ENCODE data around the gene ZNF385B.
"Not testable (repeated sequence)": the region's sequence is repeated elsewhere in the genome, so short reads cannot be mapped to it uniquely, and the experiment has no call there.

DNA sequence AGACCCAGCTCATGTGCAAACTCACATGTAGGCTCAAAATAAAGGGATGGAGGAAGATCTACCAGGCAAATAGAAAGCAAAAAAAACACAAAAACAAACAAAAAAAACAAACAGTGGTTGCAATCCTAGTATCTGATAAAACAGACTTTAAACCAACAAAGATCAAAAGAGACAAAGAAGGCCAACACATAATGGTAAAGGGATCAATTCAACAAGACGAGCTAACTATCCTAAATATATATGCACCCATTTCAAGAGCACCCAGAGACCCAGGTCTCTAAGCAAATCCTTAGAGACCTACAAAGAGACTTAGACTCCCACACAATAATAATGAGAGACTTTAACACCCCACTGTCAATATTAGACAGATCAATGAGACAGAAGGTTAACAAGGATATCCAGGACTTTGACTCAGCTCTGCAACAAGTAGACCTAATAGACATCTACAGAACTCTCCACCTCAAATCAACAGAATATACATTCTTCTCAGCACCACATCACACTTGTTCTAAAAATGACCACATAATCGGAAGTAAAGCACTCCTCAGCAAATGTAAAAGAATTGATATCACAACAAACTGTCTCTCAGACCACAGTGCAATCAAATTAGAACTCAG, 229.5 kb downstream of the ZNF385B start:
- TF ChIP-seq CTCF (IDR thresholded peaks at IDR 0.05; ENCODE audit: low read length); EZH2 (IDR thresholded peaks at IDR 0.05; ENCODE audit: borderline replicate concordance, low read length): not testable (repeated sequence)

All from OCI-LY1 (cell line).